GM19455 (cell line): Measurements from ENCODE around the gene CDH11.

Source experiments
- ATAC-seq: cut with Tn5 transposase; IDR thresholded peaks from one replicate; pipeline ENCODE4 v1.9.1; 2021; ENCODE audit not compliant: unreplicated experiment

CDH11 gene

GRCh38 chr16:64989050-64989449, 132.8 kb downstream of the CDH11 start:
- ATAC-seq: no peak

GRCh38 chr16:64983963-64984362, 137.9 kb downstream of the CDH11 start:
- ATAC-seq: no peak

- no peak for ATAC-seq
These were observed 138.6 kb downstream of the CDH11 start for GRCh38 chr16:64983231-64983630.

GRCh38 chr16:64982581-64982980, 139.3 kb downstream of the CDH11 start:
- no peak for ATAC-seq

GRCh38 chr16:64981568-64982281, 140.1 kb downstream of the CDH11 start:
- ATAC-seq: no peak

GRCh38 chr16:64977206-64977920, 144.5 kb downstream of the CDH11 start:
- ATAC-seq: no peak

- no peak for ATAC-seq
These were observed 146.0 kb downstream of the CDH11 start for GRCh38 chr16:64975821-64976220.

- ATAC-seq: no peak
These were observed 147.5 kb downstream of the CDH11 start for GRCh38 chr16:64974381-64974780.

GRCh38 chr16:64973171-64973570, 148.7 kb downstream of the CDH11 start:
- ATAC-seq: no peak

GRCh38 chr16:64971171-64971570, 150.7 kb downstream of the CDH11 start:
- ATAC-seq: no peak

GRCh38 chr16:64969221-64969620, 152.6 kb downstream of the CDH11 start:
- no peak for ATAC-seq

- no peak for ATAC-seq
These were observed 153.3 kb downstream of the CDH11 start for GRCh38 chr16:64968539-64968938.

GRCh38 chr16:64964126-64964540, 157.7 kb downstream of the CDH11 start:
- ATAC-seq: no peak

GRCh38 chr16:64962786-64963185, 159.1 kb downstream of the CDH11 start:
- no peak for ATAC-seq

- ATAC-seq: no peak
These were observed 164.6 kb downstream of the CDH11 start for GRCh38 chr16:64957246-64957645.

- no peak for ATAC-seq
These were observed 169.7 kb downstream of the CDH11 start for GRCh38 chr16:64952177-64952576.

GRCh38 chr16:64951193-64951592, 170.7 kb downstream of the CDH11 start:
- no peak for ATAC-seq

- ATAC-seq: no peak
These were observed 171.1 kb downstream of the CDH11 start for GRCh38 chr16:64950731-64951130.

GRCh38 chr16:64950262-64950661, 171.6 kb downstream of the CDH11 start:
- ATAC-seq: no peak

- no peak for ATAC-seq
These were observed 173.8 kb downstream of the CDH11 start for GRCh38 chr16:64948056-64948455.

GRCh38 chr16:64947651-64948050, 174.2 kb downstream of the CDH11 start:
- no peak for ATAC-seq

- ATAC-seq: no peak
These were observed 188.0 kb downstream of the CDH11 start for GRCh38 chr16:64933885-64934284.

GRCh38 chr16:64926476-64926875, 195.4 kb downstream of the CDH11 start:
- no peak for ATAC-seq
